Subcutaneous abdominal adipose tissue (tissue), 5 donors: ENCODE results near the gene RELA.
"Not testable (repeated sequence)": the region's sequence is repeated elsewhere in the genome, so short reads cannot be mapped to it uniquely, and the experiment has no call there.

Experiments used
- H3K27ac ChIP-seq: one replicate; pipeline ENCODE4 v1.7.0; 2013; ENCODE audit warnings: low read depth, mild to moderate bottlenecking, inconsistent platforms, low read length, moderate library complexity
- H3K27me3 ChIP-seq, 5 donors: one replicate each; pipeline ENCODE4 v1.7.0; 2013; ENCODE audit warnings: low read length in 5 of 5, inconsistent platforms in 1 of 5; ENCODE audit not compliant: control insufficient read depth in 5 of 5, insufficient read depth in 4 of 5
- H3K36me3 ChIP-seq, 5 donors: one replicate each; pipeline ENCODE4 v1.7.0; 2013; ENCODE audit warnings: low read length in 5 of 5; ENCODE audit not compliant: control insufficient read depth in 5 of 5, insufficient read depth in 5 of 5
- H3K4me1 ChIP-seq, 5 donors: one replicate each; pipeline ENCODE4 v1.7.0; 2013; ENCODE audit warnings: low read length in 5 of 5, mild to moderate bottlenecking in 3 of 5, moderate library complexity in 1 of 5; ENCODE audit not compliant: control insufficient read depth in 5 of 5, insufficient read depth in 5 of 5
- H3K4me3 ChIP-seq, 5 donors: one replicate each; pipeline ENCODE4 v1.7.0; 2013; ENCODE audit warnings: low read length in 5 of 5, low read depth in 1 of 5
- H3K9ac ChIP-seq, 5 donors: one replicate each; pipeline ENCODE4 v1.7.0; 2013; ENCODE audit warnings: low read length in 5 of 5, mild to moderate bottlenecking in 4 of 5, moderate library complexity in 3 of 5
- H3K9me3 ChIP-seq, 5 donors: one replicate each; pipeline ENCODE4 v1.7.0; 2013; ENCODE audit warnings: low read length in 5 of 5; ENCODE audit not compliant: control insufficient read depth in 5 of 5
- donor health status: healthy.
- donor health status: healthy.
- donor health status: healthy.
- donor health status: healthy.
- donor health status: healthy.

The RELA gene

DNA sequence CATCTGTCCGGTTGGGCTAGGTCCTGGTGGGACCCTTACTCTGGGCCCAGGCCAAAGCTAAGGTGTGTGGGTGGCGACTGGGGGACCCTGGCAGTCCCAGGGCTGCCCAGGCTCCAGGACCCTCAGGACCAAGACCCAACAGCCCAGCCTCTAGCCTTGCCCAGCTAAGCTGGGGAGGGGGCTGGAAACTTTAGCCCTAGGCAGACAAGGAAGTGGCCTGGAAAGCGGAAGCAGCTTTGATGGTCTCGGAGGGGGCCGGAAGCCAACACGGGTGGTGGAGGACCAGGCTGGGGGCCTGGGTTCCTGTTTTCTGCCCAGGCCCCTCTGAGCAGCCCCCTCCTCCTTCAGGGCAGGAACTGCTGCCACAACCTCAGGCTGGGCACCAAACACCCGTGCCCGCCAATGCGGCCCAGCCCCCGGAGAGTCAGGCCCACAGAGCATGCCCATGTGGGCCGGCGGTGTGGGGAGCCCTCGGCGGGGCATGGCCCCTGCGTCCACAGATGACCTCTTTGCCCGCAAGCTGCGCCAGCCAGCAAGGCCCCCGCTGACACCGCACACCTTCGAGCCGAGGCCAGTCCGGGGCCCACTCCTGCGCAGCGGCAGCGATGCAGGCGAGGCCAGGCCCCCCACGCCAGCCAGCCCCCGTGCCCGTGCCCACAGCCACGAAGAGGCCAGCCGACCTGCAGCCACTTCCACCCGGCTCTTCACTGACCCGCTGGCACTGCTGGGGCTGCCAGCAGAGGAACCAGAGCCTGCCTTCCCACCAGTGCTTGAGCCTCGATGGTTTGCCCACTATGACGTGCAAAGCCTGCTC is 22.0 kb downstream of the RELA start:
- H3K4me1 ChIP-seq = peaks cover 10 to 53% (median 50%) of the 10 kb centered on the region in 5 donors
- no peaks in the 10 kb centered on the region for H3K27me3 ChIP-seq
- H3K27ac ChIP-seq = peak overlapping the region; percentile 65
- peaks cover 0 to 58% (median 49%) of the 10 kb centered on the region in 5 donors for H3K36me3 ChIP-seq
- no peaks in the 10 kb centered on the region for H3K9me3 ChIP-seq
- H3K9ac ChIP-seq = peak overlapping the region in 3 of 5 donors; percentile 28 to 78 (median 73)
- H3K4me3 ChIP-seq = peak overlapping the region in 3 of 5 donors; percentile 42 to 50 (median 45)

DNA sequence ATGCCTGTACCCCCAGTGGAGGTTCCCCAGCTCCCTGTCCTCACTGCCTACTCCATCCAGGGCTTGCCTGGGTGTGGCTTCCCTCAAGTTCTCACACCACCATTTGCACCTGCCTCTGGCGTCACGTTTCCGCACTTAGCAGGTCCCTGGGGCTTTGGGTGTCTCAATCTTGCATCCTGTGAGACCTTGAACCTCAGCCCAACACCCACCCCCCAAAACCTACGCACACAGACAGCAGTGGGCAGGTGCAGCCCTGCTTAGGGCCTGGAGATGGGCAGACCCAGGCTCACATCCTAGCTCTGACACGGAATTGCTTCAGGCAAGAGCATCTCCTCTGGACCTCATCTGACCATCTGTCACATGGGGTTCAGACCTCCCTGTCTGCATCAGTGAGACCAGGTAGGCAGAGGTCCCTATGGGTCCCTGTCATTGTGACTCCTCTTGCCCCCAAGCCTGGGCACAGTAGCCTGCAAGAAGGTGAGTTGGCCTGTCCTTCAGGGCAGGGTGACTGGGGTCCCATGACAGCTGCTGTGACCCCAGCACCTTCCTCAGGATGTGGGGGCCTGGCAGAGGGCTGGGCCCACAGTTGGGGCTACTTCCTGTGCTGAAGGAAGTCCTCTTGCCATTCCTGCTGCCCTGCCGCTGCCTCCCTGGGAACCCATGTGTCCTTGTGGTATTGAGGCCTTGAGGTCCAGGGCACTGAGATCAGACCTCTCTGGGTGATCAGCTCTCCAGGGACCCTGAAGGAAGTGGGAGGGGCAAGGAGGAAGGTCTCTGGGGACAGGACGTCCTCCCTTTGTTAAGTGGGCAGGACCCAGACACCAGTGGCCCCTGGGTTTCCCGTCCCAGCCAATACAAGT is 22.9 kb downstream of the RELA start:
- Histone ChIP-seq H3K9me3 (no peaks in the 10 kb centered on the region), H3K27ac (peak overlapping the region; percentile 65), H3K27me3 (no peaks in the 10 kb centered on the region), H3K4me3 (peak overlapping the region in 4 of 5 donors; percentile 15 to 50 (median 44)), H3K36me3 (peaks cover 0 to 58% (median 49%) of the 10 kb centered on the region in 5 donors), H3K4me1 (peaks cover 10 to 53% (median 50%) of the 10 kb centered on the region in 5 donors), H3K9ac (peak overlapping the region in 3 of 5 donors; percentile 28 to 78 (median 73))

DNA sequence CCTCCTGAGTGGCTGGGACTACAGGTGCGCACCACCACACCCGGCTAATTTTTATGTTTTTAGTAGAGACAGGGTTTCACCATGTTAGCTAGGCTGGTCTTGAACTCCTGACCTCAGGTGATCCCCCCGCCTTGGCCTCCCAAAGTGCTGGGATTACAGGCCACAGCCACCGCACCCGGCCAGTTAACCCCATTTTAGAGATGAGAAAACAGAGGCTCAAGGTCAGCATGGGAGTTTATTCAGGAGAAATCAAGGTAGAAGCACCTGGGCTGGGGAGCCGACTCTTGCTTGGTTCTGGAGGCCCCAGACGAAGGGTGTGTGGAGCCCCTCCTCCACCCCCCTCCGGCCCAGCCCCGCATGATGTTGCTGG is 23.5 kb downstream of the RELA start:
- H3K27ac ChIP-seq = peak overlapping the region; percentile 86
- peak overlapping the region in 2 of 5 donors; percentile 42 to 86 for H3K4me3 ChIP-seq
- peaks cover 0 to 60% (median 50%) of the 10 kb centered on the region in 5 donors for H3K36me3 ChIP-seq
- not testable (repeated sequence) for H3K9me3 ChIP-seq, H3K9ac ChIP-seq, H3K27me3 ChIP-seq
- H3K4me1 ChIP-seq = peaks cover 10 to 53% (median 50%) of the 10 kb centered on the region in 5 donors

DNA sequence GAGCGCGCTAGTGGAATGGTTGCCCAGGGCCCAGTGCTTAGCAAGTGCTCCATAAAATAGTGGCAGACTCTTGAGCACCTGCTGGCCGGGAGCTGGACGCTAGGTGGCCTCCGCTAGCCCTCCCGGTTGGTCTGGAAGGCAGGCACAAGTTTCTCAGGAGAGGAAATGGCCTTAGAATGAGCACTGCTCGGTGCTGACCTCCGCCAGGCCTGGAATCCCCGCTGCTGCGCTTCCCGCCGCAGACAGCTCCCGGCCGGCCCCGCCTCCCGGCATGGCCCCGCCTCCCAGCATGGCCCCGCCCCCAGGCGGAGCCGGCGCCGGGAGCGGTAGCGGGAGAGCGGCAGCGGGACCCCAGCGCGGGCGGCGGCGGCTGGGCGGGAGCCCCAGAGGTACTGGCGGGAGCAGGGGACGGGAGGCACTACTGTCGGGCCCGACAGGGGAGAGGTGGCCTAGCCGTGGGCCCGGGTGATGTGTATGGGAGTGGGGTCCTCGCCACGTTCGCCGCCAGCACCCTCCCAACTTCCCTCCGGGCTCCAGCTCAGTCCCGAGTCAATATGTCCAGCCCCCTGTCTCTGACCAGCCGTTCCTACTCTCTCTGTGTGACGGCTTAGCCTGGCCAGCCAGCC is 24.8 kb downstream of the RELA start, which contains the start of gene SIPA1:
Gene SIPA1, plus strand, starts transcription at position 308 of the 626 bp plus-strand sequence. CDS start 2,821 bp downstream, outside the sequence.
- peak within 1 kb of the TSS; percentile 86 for H3K27ac ChIP-seq
- no peaks in the 10 kb centered on the region for H3K9me3 ChIP-seq
- peaks cover 10 to 53% (median 50%) of the 10 kb centered on the region in 5 donors for H3K4me1 ChIP-seq
- H3K9ac ChIP-seq = peak within 1 kb of the TSS; percentile 38 to 86 (median 82)
- H3K4me3 ChIP-seq = peak within 1 kb of the TSS; percentile 48 to 86 (median 84)
- H3K36me3 ChIP-seq = peaks cover 0 to 61% (median 53%) of the 10 kb centered on the region in 5 donors
- no peaks in the 10 kb centered on the region for H3K27me3 ChIP-seq

DNA sequence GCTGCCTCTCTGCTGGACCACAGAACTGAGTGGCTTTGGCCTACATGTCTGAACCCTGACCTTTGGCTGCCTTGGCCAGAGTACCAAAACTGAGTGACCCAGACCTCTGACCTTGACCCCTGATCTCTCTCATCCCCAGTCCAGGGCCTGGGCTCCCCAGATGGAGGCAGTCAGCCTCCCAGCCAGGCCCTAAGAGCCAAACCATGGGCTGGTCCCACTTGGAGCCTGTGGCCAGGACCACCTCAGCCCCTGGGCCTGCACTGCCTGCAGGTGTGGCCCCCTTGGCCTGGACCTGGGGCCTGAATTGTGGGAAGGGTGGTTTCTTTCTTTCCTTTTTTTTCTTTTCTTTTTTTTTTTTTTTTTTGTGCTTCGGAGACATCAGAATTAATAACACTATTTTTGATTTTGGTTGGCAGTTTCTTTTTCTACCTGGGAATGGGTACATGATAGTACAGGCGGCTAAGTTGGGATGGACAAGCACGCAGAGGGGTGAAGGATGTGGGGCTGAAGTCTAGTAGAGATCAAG is 25.6 kb downstream of the RELA start:
- peaks cover 0 to 60% (median 48%) of the 10 kb centered on the region in 5 donors for H3K36me3 ChIP-seq
- H3K9ac ChIP-seq = peak overlapping the region in 3 of 5 donors; percentile 52 to 82 (median 53)
- H3K27me3 ChIP-seq = no peaks in the 10 kb centered on the region
- peaks cover 10 to 51% (median 49%) of the 10 kb centered on the region in 5 donors for H3K4me1 ChIP-seq
- H3K27ac ChIP-seq = peak overlapping the region; percentile 69
- H3K4me3 ChIP-seq = peak overlapping the region in 2 of 5 donors; percentile 58 to 85
- H3K9me3 ChIP-seq = no peaks in the 10 kb centered on the region

DNA sequence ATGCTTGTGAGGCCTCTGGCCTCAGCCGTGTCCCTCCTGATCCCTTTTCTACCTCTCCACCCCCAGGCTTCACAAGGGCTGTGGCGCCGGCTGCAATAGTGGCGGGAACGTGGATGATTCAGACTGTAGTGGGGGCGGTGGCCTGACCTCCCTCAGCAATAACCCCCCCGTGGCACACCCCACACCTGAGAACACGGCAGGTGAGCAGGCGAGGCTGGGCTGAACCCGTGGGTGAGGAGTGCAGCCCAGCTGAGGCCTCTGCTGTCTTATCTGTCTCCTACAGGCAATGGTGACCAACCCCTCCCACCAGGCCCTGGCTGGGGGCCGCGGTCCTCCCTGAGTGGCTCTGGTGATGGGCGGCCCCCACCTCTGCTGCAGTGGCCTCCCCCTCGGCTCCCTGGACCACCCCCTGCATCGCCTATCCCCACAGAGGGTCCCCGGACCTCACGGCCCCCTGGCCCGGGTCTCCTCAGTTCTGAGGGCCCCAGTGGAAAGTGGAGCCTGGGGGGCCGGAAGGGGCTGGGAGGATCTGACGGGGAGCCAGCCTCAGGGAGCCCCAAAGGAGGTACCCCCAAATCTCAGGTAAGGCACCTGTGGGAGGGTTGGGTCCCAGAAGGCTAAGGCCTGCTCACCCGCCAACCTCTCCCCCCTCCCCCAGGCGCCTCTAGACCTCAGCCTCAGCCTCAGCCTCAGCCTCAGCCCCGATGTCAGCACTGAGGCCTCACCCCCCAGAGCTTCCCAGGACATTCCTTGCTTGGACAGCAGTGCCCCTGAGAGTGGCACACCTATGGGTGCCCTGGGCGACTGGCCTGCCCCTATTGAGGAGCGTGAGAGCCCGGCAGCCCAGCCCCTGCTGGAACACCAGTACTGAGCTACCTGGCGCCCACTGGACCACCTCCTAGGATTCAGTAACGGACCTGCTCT is 26.3 kb downstream of the RELA start:
- Histone ChIP-seq H3K27ac (no peak overlapping the region), H3K4me1 (peaks cover 10 to 44% (median 41%) of the 10 kb centered on the region in 5 donors), H3K9me3 (no peaks in the 10 kb centered on the region), H3K27me3 (no peaks in the 10 kb centered on the region), H3K4me3 (no peak overlapping the region), H3K9ac (no peak overlapping the region), H3K36me3 (peaks cover 0 to 61% (median 51%) of the 10 kb centered on the region in 5 donors)

DNA sequence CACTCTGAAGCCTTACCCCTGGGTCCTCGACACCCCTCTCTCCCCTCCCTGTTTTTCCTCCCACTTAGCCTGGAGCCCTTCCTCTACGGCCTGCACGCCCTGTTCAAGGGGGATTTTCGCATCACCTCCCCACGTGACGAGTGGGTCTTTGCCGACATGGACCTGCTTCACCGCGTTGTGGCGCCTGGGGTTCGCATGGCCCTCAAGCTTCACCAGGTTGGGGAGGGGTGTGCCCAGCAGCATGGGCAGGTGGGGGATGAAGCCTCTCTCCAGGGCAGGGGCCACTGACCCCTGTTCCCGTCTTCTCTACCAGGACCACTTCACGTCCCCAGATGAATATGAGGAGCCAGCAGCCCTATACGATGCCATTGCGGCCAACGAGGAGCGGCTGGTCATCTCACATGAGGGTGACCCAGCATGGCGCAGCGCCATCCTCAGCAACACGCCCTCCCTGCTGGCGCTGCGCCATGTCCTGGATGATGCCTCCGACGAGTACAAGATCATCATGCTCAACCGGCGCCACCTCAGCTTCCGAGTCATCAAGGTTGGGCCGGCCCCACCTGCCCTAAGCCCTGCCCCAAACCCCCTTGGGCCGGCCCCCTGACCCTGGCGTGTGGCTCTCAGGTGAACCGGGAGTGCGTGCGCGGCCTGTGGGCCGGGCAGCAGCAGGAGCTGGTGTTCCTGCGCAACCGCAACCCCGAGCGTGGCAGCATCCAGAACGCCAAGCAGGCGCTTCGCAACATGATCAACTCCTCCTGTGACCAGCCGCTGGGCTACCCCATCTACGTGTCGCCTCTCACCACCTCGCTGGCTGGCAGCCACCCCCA is 27.6 kb downstream of the RELA start:
- no peak overlapping the region for H3K4me3 ChIP-seq
- H3K9ac ChIP-seq = no peak overlapping the region
- H3K27me3 ChIP-seq = no peaks in the 10 kb centered on the region
- no peaks in the 10 kb centered on the region for H3K9me3 ChIP-seq
- H3K4me1 ChIP-seq = peaks cover 7 to 32% (median 29%) of the 10 kb centered on the region in 5 donors
- peaks cover 0 to 67% (median 56%) of the 10 kb centered on the region in 5 donors for H3K36me3 ChIP-seq
- H3K27ac ChIP-seq = no peak overlapping the region

DNA sequence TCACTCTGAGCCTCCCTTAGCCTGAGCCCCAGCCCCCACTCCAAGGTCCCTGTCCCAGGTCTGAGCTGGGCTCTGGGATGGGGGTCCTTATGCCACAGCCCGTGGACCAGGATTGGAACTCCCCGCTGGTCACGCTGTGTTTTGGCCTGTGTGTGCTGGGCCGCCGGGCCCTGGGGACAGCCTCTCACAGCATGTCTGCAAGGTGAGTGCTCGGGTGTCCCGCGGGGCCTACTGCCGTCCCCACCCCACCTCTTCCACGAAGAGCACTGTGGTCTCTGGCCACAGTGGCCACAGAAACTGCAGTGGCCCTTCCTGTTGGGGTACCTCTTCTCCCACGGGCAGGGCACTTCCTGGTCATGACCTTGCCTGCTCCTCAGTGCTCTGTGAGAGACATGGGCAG is 28.3 kb downstream of the RELA start:
- no peaks in the 10 kb centered on the region for H3K9me3 ChIP-seq
- H3K27ac ChIP-seq = no peak overlapping the region
- peaks cover 4 to 25% (median 22%) of the 10 kb centered on the region in 5 donors for H3K4me1 ChIP-seq
- peaks cover 0 to 74% (median 63%) of the 10 kb centered on the region in 5 donors for H3K36me3 ChIP-seq
- no peaks in the 10 kb centered on the region for H3K27me3 ChIP-seq
- no peak overlapping the region for H3K9ac ChIP-seq
- no peak overlapping the region for H3K4me3 ChIP-seq
